ENCODE measurements around the gene UBTD2. TPM values are rescaled to one million over a fixed set of nuclear protein-coding genes. Genes with fewer than 3 reads are reported as not detected.

The UBTD2 gene
- total RNA-seq, 1 donor, result 28.4 TPM

DNA sequence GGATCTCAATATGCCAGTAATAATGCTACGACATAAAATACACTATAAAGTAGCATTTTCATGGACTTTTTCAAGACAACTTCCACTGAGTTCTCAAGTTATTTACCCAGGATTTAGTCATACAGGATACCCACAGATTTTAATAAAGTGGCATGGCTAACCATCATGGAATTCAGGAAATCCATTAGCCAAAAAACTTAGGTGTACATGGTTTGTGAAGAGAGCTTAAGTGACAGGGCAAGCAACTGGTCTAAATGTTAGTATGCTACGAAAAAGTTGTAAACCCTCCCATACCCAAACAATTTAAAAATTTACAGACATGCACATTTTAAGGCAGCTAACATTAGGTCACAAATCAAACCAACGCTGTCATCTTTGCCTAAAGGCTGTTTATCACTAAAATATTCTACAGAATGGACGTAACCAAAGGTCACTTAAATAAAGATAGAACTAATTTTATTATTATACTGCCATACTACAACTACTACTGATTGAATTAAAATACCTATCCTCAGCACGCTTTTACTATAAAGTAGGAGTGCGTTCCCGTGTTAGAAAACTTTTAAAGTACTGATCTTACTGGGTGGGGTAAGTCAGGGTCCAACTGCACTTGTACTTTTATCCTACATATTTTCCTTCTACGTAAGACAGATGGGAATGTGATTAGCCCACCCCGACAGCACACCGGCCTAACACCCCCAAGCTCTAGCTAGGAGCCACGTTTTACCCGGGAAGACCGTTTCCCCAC, 1.1 kb downstream of the UBTD2 start:
- TF ChIP-seq, protein P1, sequence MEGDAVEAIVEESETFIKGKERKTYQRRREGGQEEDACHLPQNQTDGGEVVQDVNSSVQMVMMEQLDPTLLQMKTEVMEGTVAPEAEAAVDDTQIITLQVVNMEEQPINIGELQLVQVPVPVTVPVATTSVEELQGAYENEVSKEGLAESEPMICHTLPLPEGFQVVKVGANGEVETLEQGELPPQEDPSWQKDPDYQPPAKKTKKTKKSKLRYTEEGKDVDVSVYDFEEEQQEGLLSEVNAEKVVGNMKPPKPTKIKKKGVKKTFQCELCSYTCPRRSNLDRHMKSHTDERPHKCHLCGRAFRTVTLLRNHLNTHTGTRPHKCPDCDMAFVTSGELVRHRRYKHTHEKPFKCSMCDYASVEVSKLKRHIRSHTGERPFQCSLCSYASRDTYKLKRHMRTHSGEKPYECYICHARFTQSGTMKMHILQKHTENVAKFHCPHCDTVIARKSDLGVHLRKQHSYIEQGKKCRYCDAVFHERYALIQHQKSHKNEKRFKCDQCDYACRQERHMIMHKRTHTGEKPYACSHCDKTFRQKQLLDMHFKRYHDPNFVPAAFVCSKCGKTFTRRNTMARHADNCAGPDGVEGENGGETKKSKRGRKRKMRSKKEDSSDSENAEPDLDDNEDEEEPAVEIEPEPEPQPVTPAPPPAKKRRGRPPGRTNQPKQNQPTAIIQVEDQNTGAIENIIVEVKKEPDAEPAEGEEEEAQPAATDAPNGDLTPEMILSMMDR (IDR thresholded peaks at IDR 0.05; ENCODE audit: insufficient read depth, low read length), result no peak
- H3K4me3 ChIP-seq (ENCODE audit: low read depth, low read length), result peak overlapping the region; percentile 79
- no peak for DNase-seq (ENCODE audit: low read depth)

DNA sequence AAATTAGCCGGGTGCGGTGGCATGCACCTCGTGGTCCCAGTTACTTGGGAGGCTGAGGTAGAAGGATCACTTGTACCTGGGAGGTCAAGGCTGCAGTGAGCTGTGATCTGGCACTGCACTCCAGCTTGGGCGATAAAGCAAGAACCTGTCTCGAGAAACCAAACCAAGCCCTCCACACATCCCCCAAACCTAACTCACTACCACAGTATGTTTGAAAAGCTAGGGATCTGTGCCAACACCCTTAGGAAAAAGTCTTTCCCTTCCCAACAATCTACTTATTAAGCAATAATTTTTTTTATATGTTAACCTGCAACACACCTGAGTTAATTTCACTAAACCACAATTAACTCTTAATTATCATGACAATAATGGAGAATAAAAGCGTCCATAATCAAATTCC, 2.2 kb downstream of the UBTD2 start:
- H3K4me3 ChIP-seq (ENCODE audit: low read depth, low read length), result peak overlapping the region; percentile 79
- TF ChIP-seq, protein P1 (IDR thresholded peaks at IDR 0.05; ENCODE audit: insufficient read depth, low read length), result no peak
- no peak for DNase-seq (ENCODE audit: low read depth)

DNA sequence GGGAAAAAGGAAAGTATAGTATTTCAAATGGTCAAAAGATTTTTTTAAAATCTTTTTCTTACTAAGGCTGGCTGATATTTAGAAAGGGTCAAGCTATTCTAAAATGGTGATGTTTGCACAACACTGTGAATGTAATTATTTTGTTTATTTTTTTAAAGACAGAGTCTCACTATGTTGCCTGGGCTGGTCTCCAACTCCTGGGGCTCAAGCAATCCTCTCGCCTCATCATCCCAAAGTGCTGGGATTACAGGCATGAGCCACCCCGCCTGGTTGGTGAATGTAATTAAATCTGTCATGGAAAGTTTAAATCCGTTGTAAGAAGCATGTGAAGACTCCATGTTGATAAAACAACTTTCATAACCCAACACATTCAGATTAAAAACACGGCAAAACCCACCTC, 2.6 kb downstream of the UBTD2 start:
- peak; percentile 53 for DNase-seq (ENCODE audit: low read depth)
- peak overlapping the region; percentile 79 for H3K4me3 ChIP-seq (ENCODE audit: low read depth, low read length)
- TF ChIP-seq, protein P1 (IDR thresholded peaks at IDR 0.05; ENCODE audit: insufficient read depth, low read length), result no peak

DNA sequence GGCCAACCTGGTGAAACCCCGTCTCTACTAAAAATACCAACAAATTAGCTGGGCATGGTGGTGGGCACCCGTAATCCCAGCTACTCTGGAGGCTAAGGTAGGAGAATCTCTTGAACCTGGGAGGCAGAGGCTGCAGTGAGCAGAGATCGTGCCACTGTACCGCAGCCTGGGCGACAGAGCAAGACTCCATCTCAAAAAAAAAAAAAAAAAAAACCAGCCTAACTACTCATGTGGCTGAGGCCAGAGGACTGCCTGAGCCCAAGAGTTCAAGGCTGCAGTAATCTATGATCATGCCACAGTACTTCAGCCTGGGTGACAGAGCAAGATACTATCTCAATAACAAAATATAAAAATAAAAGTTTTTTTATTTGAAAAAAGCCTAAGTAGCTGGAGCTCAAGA, 3.2 kb downstream of the UBTD2 start:
- TF ChIP-seq, protein P1 (IDR thresholded peaks at IDR 0.05; ENCODE audit: insufficient read depth, low read length), result no peak
- no peak for DNase-seq (ENCODE audit: low read depth)

DNA sequence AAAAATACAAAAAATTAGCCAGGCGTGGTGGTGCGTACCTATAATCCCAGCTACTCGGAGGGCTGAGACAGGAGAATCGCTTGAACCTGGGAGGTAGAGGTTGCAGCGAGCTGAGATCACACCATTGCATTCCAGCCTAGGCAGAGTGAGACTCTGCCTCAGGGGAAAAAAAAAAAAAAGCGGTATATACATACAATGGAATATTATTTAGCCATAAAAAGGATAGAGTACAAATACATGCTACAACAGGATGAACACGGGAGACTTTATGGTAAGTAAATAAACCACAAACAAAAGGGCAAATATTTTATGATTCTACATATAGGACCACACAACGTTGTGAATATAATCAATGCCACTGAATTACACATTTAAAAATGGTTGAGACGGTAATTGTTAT, 5.2 kb downstream of the UBTD2 start:
- DNase-seq (ENCODE audit: low read depth), result no peak
- TF ChIP-seq, protein P1 (IDR thresholded peaks at IDR 0.05; ENCODE audit: insufficient read depth, low read length), result no peak
- H3K4me3 ChIP-seq (ENCODE audit: low read depth, low read length), result no peak overlapping the region

More for the DNA sequence above, 3.2 kb downstream of the UBTD2 start:
- no peak overlapping the region for H3K4me3 ChIP-seq (ENCODE audit: low read depth, low read length)

DNA sequence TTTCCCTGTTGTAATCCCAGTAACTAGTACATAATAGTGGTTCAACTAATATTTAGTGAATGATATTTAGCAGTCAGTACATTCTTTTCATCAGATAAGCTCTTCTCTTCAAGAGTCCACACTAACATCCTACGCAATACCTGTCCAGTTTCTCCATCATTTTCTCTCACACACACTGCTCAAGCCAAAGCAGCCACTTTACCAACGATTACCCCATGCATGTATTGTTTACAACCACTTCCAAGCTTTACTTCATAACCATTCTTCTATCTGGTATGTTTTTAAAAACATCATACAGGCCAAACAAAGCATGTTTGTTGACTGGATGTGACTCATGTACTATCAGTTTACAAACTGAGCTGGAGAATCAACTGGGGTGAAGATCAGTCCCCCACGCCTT, 7.3 kb downstream of the UBTD2 start:
- TF ChIP-seq, protein P1 (IDR thresholded peaks at IDR 0.05; ENCODE audit: insufficient read depth, low read length), result no peak
- DNase-seq (ENCODE audit: low read depth), result no peak
- no peak overlapping the region for H3K4me3 ChIP-seq (ENCODE audit: low read depth, low read length)

Data from fibroblast of the aortic adventitia (primary cell).